ENCODE data around the gene OSBPL6. TPM values are rescaled to one million over a fixed set of nuclear protein-coding genes. Genes with fewer than 3 reads are reported as not detected.

Gene OSBPL6
- total RNA-seq, 6 experiments from 2014 or later: 2.4 to 7.5 (median 3.3) TPM

DNA sequence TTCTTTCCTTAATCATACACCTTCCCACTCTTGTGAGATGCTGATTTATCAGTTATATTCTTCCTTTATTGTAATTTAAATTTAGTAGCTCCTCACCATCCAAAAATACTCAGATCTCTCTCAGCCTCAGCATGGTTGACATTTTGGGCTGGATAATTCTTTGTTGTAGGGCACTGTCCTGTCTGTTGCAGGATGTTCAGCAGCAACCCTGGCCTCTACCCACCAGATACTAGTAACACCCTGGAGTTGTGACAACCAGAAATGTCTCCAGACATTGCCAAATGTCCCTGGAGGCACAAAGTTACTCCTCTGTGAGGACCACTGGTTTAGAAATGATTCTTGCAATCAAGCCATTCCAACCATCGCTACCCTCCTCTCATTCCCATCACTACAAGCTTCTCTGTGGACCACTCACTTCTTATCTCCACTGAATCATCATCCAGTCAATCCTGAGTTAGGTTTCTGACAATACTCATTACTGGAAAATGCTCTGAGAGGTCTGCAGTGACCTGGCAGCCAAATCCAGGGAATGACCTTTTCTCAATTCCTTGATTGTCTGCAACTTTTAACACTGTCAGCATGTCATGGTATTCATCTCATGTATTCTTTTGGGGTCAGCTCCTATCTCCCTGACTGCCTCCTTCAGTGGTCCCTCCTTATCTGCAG is 43.3 kb downstream of the OSBPL6 start:
- Mint-ChIP-seq H3K27me3 (ENCODE audit: insufficient read depth) (no peaks in the 10 kb centered on the region), H3K36me3 (ENCODE audit: low read depth) (no peaks in the 10 kb centered on the region), H3K9me3 (no peaks in the 10 kb centered on the region), H3K27ac (peak overlapping the region; percentile 65), H3K4me3 (peak overlapping the region; percentile 13), H3K4me1 (ENCODE audit: low read depth) (peaks cover 56% of the 10 kb centered on the region)
- no peak for DNase-seq
- TF ChIP-seq, protein P1, sequence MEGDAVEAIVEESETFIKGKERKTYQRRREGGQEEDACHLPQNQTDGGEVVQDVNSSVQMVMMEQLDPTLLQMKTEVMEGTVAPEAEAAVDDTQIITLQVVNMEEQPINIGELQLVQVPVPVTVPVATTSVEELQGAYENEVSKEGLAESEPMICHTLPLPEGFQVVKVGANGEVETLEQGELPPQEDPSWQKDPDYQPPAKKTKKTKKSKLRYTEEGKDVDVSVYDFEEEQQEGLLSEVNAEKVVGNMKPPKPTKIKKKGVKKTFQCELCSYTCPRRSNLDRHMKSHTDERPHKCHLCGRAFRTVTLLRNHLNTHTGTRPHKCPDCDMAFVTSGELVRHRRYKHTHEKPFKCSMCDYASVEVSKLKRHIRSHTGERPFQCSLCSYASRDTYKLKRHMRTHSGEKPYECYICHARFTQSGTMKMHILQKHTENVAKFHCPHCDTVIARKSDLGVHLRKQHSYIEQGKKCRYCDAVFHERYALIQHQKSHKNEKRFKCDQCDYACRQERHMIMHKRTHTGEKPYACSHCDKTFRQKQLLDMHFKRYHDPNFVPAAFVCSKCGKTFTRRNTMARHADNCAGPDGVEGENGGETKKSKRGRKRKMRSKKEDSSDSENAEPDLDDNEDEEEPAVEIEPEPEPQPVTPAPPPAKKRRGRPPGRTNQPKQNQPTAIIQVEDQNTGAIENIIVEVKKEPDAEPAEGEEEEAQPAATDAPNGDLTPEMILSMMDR (IDR thresholded peaks at IDR 0.05): no peak

- peak; percentile 32 for DNase-seq
- Mint-ChIP-seq H3K9me3 (no peaks in the 10 kb centered on the region), H3K27ac (peak overlapping the region; percentile 65), H3K27me3 (ENCODE audit: insufficient read depth) (no peaks in the 10 kb centered on the region), H3K4me1 (ENCODE audit: low read depth) (peaks cover 56% of the 10 kb centered on the region), H3K36me3 (ENCODE audit: low read depth) (no peaks in the 10 kb centered on the region), H3K4me3 (peak overlapping the region; percentile 13)
- TF ChIP-seq, protein P1 (IDR thresholded peaks at IDR 0.05): no peak
These were observed 43.8 kb downstream of the OSBPL6 start for GRCh38 chr2:178238154-178238521.

GRCh38 chr2:178238750-178239149 is 44.4 kb downstream of the OSBPL6 start:
- H3K36me3 Mint-ChIP-seq (ENCODE audit: low read depth): no peaks in the 10 kb centered on the region
- H3K27me3 Mint-ChIP-seq (ENCODE audit: insufficient read depth): no peaks in the 10 kb centered on the region
- H3K4me3 Mint-ChIP-seq: no peak overlapping the region
- H3K9me3 Mint-ChIP-seq: no peaks in the 10 kb centered on the region
- no peak for DNase-seq
- H3K4me1 Mint-ChIP-seq (ENCODE audit: low read depth): peaks cover 52% of the 10 kb centered on the region
- TF ChIP-seq, protein P1 (IDR thresholded peaks at IDR 0.05): no peak
- no peak overlapping the region; the same call in 1 of the 2 replicates for H3K27ac Mint-ChIP-seq

- Mint-ChIP-seq H3K27ac (peak overlapping the region; percentile 87), H3K4me1 (ENCODE audit: low read depth) (peaks cover 48% of the 10 kb centered on the region), H3K27me3 (ENCODE audit: insufficient read depth) (no peaks in the 10 kb centered on the region), H3K36me3 (ENCODE audit: low read depth) (no peaks in the 10 kb centered on the region), H3K4me3 (peak overlapping the region; percentile 36), H3K9me3 (no peaks in the 10 kb centered on the region)
- TF ChIP-seq, protein P1 (IDR thresholded peaks at IDR 0.05): no peak
- DNase-seq: peak; percentile 87
These were observed 47.7 kb downstream of the OSBPL6 start for GRCh38 chr2:178241844-178242551.

GRCh38 chr2:178242552-178242883 is 48.2 kb downstream of the OSBPL6 start:
- Mint-ChIP-seq H3K4me1 (ENCODE audit: low read depth) (peaks cover 47% of the 10 kb centered on the region), H3K27ac (peak overlapping the region; percentile 87), H3K9me3 (no peaks in the 10 kb centered on the region), H3K27me3 (ENCODE audit: insufficient read depth) (no peaks in the 10 kb centered on the region), H3K4me3 (peak overlapping the region; percentile 36; the same call in 1 of the 2 replicates), H3K36me3 (ENCODE audit: low read depth) (no peaks in the 10 kb centered on the region)
- TF ChIP-seq, protein P1 (IDR thresholded peaks at IDR 0.05): no peak
- DNase-seq: no peak
